ENCODE results near the gene IFI27L2.

The IFI27L2 gene

GRCh38 chr14:94175747-94176146 is 46.3 kb upstream of the IFI27L2 start:
- no peak overlapping the region for H3K27ac ChIP-seq (ENCODE audit: low read depth, low read length)
- H3K4me2 ChIP-seq (ENCODE audit: low read depth, low read length, poor library complexity, severe bottlenecking): no peak overlapping the region
- no peak overlapping the region for H3K4me3 ChIP-seq (ENCODE audit: insufficient read depth, low read length, poor library complexity, severe bottlenecking)
- H3K9me2 ChIP-seq (replicated peaks; ENCODE audit: insufficient read depth, low read length): no peaks in the 10 kb centered on the region
- H3F3A ChIP-seq (ENCODE audit: insufficient read depth): peaks cover 6% of the 10 kb centered on the region; the same call in 1 of the 2 replicates
- no peaks in the 10 kb centered on the region for H3K79me2 ChIP-seq (ENCODE audit: insufficient read depth, low read length)
- 0 out of 2 replicates have a peak, but pooled peaks cover 5% of the 10 kb centered on the region for H4K20me1 ChIP-seq (ENCODE audit: low read depth, low read length)
- H3K36me3 ChIP-seq (ENCODE audit: low read length): no peaks in the 10 kb centered on the region
- H3K27me3 ChIP-seq (ENCODE audit: low read length): no peaks in the 10 kb centered on the region
- no peaks in the 10 kb centered on the region for H3K9me3 ChIP-seq (ENCODE audit: insufficient read depth, low read length)
- no peak overlapping the region for H3K9ac ChIP-seq (ENCODE audit: low read length)
- TF ChIP-seq, protein P1, sequence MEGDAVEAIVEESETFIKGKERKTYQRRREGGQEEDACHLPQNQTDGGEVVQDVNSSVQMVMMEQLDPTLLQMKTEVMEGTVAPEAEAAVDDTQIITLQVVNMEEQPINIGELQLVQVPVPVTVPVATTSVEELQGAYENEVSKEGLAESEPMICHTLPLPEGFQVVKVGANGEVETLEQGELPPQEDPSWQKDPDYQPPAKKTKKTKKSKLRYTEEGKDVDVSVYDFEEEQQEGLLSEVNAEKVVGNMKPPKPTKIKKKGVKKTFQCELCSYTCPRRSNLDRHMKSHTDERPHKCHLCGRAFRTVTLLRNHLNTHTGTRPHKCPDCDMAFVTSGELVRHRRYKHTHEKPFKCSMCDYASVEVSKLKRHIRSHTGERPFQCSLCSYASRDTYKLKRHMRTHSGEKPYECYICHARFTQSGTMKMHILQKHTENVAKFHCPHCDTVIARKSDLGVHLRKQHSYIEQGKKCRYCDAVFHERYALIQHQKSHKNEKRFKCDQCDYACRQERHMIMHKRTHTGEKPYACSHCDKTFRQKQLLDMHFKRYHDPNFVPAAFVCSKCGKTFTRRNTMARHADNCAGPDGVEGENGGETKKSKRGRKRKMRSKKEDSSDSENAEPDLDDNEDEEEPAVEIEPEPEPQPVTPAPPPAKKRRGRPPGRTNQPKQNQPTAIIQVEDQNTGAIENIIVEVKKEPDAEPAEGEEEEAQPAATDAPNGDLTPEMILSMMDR (IDR thresholded peaks at IDR 0.05; ENCODE audit: insufficient read depth, low read length, poor library complexity, severe bottlenecking): no peak
- no peak for TF ChIP-seq EZH2phosphoT487 (conservative IDR thresholded peaks at IDR 0.05; ENCODE audit: low read length)
- no peak overlapping the region for H2AFZ ChIP-seq (ENCODE audit: low read depth, low read length, severe bottlenecking)

DNA sequence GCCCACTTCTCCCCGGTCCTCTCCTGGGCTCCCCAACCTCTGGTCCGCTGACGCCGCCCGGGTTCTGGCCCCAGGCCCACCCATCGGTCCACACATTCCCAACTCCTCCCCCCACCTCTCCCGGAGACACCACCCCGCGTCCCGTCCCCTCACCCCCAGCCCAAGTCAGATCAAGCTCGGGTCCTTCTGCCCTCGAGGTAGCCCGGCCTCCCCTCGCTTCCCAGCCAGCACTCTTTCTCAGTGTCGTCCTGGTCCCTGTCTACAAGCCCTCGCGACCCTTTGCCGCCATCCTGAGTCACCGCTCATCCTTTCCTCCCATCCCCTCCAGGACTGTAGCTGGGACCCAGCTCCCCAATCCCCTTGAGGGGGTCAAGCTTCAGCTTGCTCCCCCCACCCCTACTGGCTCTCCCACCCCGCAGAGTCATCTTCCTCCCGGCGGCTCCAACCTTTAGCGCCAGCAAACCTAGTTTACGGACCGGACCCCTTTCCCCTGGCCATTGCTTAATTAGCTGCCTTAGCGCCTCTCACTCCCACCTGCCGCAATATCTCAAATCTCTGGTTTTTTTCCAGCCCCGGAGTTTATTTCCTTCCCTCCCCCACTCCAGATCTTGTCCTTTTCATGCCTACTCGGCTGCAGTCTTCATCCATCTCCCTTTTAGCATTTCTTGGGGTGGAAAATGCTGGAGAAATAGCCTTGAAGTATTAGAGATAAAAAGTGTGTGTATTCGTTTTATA is 45.8 kb upstream of the IFI27L2 start:
- Histone ChIP-seq H3K9me2 (replicated peaks; ENCODE audit: insufficient read depth, low read length) (no peaks in the 10 kb centered on the region), H3K27me3 (ENCODE audit: low read length) (no peaks in the 10 kb centered on the region), H3K9me3 (ENCODE audit: insufficient read depth, low read length) (no peaks in the 10 kb centered on the region), H4K20me1 (ENCODE audit: low read depth, low read length) (0 out of 2 replicates have a peak, but pooled peaks cover 3% of the 10 kb centered on the region), H2AFZ (ENCODE audit: low read depth, low read length, severe bottlenecking) (no peak overlapping the region), H3K4me2 (ENCODE audit: low read depth, low read length, poor library complexity, severe bottlenecking) (no peak overlapping the region), H3F3A (ENCODE audit: insufficient read depth) (peaks cover 6% of the 10 kb centered on the region; the same call in 1 of the 2 replicates), H3K36me3 (ENCODE audit: low read length) (no peaks in the 10 kb centered on the region), H3K9ac (ENCODE audit: low read length) (no peak overlapping the region), H3K79me2 (ENCODE audit: insufficient read depth, low read length) (no peaks in the 10 kb centered on the region), H3K27ac (ENCODE audit: low read depth, low read length) (no peak overlapping the region), H3K4me3 (ENCODE audit: insufficient read depth, low read length, poor library complexity, severe bottlenecking) (no peak overlapping the region)
- TF ChIP-seq, protein P1 (IDR thresholded peaks at IDR 0.05; ENCODE audit: insufficient read depth, low read length, poor library complexity, severe bottlenecking): no peak
- no peak for TF ChIP-seq EZH2phosphoT487 (conservative IDR thresholded peaks at IDR 0.05; ENCODE audit: low read length)

GRCh38 chr14:94174604-94175010 is 45.2 kb upstream of the IFI27L2 start:
- Histone ChIP-seq H3K36me3 (ENCODE audit: low read length) (no peaks in the 10 kb centered on the region), H4K20me1 (ENCODE audit: low read depth, low read length) (no peaks in the 10 kb centered on the region), H3K79me2 (ENCODE audit: insufficient read depth, low read length) (no peaks in the 10 kb centered on the region), H3K4me3 (ENCODE audit: insufficient read depth, low read length, poor library complexity, severe bottlenecking) (peak overlapping the region; percentile 59), H3K27me3 (ENCODE audit: low read length) (no peaks in the 10 kb centered on the region), H3K4me2 (ENCODE audit: low read depth, low read length, poor library complexity, severe bottlenecking) (peak overlapping the region; percentile 65), H3K9ac (ENCODE audit: low read length) (peak overlapping the region; percentile 51), H3K9me2 (replicated peaks; ENCODE audit: insufficient read depth, low read length) (no peaks in the 10 kb centered on the region), H2AFZ (ENCODE audit: low read depth, low read length, severe bottlenecking) (peak overlapping the region; percentile 87), H3F3A (ENCODE audit: insufficient read depth) (peaks cover 6% of the 10 kb centered on the region; the same call in 1 of the 2 replicates), H3K27ac (ENCODE audit: low read depth, low read length) (no peak overlapping the region), H3K9me3 (ENCODE audit: insufficient read depth, low read length) (no peaks in the 10 kb centered on the region)
- TF ChIP-seq, protein P1 (IDR thresholded peaks at IDR 0.05; ENCODE audit: insufficient read depth, low read length, poor library complexity, severe bottlenecking): no peak
- TF ChIP-seq EZH2phosphoT487 (conservative IDR thresholded peaks at IDR 0.05; ENCODE audit: low read length): no peak
